PC-9 (cell line): ENCODE results near the gene IBA57.

Experiments
- EZH2 ChIP-seq: fragments of 200-600 bp; sonication (generic); IDR thresholded peaks from 2 replicates; pipeline ENCODE4 v1.8.0; 2017; ENCODE audit warnings: antibody characterized with exemption, low read depth
- TF ChIP-seq, protein P1 (sequence below): fragments of 200-600 bp; sonication (generic); conservative IDR thresholded peaks from 2 replicates; pipeline ENCODE4 v1.6.1; 2017; ENCODE audit warnings: mixed run types, antibody characterized with exemption, mild to moderate bottlenecking, moderate library complexity

- no peak for TF ChIP-seq EZH2
- TF ChIP-seq, protein P1, sequence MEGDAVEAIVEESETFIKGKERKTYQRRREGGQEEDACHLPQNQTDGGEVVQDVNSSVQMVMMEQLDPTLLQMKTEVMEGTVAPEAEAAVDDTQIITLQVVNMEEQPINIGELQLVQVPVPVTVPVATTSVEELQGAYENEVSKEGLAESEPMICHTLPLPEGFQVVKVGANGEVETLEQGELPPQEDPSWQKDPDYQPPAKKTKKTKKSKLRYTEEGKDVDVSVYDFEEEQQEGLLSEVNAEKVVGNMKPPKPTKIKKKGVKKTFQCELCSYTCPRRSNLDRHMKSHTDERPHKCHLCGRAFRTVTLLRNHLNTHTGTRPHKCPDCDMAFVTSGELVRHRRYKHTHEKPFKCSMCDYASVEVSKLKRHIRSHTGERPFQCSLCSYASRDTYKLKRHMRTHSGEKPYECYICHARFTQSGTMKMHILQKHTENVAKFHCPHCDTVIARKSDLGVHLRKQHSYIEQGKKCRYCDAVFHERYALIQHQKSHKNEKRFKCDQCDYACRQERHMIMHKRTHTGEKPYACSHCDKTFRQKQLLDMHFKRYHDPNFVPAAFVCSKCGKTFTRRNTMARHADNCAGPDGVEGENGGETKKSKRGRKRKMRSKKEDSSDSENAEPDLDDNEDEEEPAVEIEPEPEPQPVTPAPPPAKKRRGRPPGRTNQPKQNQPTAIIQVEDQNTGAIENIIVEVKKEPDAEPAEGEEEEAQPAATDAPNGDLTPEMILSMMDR = no peak
Observed at GRCh38 chr1:228159008-228159665, 6.5 kb upstream of the IBA57 start.
